Stromal cell of bone marrow (primary cell): ENCODE data around the gene WDR20.
"Not testable (repeated sequence)": the region's sequence is repeated elsewhere in the genome, so short reads cannot be mapped to it uniquely, and the experiment has no call there.

Source experiments
- DNase-seq: peaks from one replicate; pipeline ENCODE4 v3.0.0-alpha.2; 2012; ENCODE audit warnings: low read depth

Gene WDR20

GRCh38 chr14:102134021-102134420 lies 5.7 kb upstream of the WDR20 start:
- DNase-seq, result not testable (repeated sequence)

DNA sequence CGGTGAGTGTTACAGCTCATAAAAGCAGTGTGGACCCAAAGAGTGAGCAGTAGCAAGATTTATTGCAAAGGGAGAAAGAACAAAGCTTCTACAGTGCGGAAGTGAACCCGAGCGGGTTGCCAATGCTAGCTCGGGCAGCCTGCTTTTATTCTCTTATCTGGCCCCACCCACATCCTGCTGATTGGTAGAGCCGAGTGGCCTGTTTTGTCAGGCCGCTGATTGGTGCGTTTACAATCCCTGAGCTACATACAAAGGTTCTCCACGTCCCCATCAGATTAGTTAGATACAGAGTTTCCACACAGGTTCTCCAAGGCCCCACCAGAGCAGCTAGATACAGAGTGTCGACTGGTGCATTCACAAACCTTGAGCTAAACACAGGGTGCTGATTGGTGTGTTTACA lies 5.0 kb upstream of the WDR20 start:
- DNase-seq, result not testable (repeated sequence)

DNA sequence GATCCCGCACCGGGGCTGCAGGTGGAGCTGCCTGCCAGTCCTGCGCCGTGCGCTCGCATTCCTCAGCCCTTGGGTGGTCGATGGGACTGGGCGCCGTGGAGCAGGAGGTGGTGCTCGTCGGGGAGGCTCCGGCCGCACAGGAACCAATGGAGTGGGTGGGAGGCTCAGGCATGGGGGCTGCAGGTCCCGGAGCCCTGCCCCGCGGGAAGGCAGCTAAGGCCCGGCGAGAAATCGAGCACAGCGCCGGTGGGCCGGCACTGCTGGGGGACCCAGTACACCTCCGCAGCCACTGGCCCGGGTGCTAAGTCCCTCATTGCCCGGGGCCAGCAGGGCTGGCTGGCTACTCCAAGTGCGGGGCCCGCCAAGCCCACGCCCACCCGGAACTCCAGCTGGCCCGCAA lies 4.2 kb upstream of the WDR20 start:
- not testable (repeated sequence) for DNase-seq

DNA sequence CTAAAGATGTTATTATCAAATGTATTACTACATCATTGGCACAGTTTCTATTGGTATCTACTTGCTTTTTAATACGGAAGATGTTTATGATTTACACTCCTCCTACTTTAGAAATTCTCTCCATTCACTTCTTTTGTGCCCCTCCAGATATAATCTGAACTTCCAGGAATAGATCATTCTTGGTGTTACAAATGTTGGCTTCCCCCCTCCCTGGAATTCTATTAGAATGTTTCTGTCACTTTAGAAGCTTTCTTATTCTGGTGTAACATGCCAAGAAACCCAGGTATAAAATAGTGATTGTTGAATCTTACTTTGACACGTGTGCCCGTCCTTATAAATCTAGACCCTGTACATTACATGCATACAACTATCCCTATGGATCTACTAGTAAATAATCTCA lies 1.2 kb upstream of the WDR20 start:
- no peak for DNase-seq

GRCh38 chr14:102138961-102139285 lies 774 bp upstream of the WDR20 start:
- DNase-seq, result no peak

DNA sequence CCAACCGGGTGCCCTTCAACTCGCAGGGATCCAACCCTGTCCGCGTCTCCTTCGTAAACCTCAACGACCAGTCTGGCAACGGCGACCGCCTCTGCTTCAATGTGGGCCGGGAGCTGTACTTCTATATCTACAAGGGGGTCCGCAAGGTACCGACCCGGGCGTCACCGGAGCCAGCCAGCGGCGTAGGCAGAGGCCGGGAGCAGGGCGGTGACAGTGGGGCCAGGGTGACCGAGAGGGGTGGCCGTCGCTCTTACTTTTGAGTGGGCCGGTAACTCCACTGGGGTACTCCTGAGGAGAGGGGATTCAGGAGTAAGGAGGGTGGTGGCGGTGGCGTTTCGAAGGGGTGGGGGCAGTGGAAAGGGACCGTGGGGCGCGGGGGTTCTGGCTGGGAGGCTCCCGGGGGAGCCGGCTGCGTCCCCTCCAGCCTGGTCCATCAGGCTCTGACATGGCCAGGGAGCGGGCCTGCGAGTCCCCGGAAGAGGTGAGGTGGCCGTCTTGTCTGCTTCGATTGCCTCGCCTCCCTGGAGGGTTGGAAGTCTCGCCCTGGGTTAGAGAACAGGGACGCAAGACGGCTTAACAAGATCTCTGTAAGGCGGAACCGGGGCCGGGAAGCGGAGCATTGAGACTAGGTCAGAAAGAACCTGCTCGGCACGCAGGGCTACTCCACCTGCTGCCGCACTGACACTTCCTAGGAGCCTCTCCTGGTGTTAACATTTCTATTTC lies 491 bp downstream of the WDR20 start:
- DNase-seq, result no peak

DNA sequence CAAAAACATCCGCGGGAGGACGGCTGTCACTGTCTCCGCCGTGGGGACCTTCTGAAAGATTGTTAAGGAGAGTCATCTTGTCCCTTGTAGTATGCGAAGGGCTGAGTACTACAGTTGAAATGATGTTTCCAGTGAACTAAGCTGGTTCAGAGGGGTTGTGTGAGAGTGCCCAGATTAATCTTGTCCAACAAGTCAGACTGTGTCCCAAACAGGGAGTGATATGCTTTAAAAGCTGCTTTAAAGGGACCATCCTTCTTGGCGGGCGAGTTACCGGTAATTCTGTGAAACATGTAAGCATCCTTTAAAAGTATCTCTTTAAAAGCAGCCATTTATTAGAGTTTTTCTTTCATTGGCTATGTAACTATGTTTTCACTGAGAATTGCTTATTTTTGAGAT lies 1.1 kb downstream of the WDR20 start:
- no peak for DNase-seq

GRCh38 chr14:102141797-102142196 lies 2.1 kb downstream of the WDR20 start:
- DNase-seq, result no peak

GRCh38 chr14:102144914-102145313 lies 5.2 kb downstream of the WDR20 start:
- DNase-seq, result no peak

DNA sequence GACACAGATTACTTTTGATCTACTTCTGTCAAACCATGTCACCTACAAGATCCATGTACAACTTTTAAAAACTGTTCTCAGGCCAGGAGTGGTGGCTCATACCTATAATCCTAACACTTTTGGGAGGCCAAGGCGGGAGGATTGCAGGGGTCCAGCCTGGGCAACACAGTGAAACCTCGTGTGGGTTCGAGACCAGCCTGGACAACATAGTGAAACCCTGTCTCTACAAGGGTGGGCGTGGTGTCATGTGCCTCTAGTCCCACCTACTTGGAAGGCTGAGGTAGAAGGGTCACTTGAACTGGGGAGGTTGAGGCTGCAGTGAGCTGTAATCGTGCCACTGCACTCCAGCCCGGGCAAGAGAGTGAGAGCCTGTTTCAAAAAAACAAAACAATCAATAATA lies 5.7 kb downstream of the WDR20 start:
- no peak for DNase-seq

GRCh38 chr14:102146423-102146822 lies 6.7 kb downstream of the WDR20 start:
- DNase-seq, result no peak

GRCh38 chr14:102150083-102150482 lies 10.4 kb downstream of the WDR20 start:
- no peak for DNase-seq

DNA sequence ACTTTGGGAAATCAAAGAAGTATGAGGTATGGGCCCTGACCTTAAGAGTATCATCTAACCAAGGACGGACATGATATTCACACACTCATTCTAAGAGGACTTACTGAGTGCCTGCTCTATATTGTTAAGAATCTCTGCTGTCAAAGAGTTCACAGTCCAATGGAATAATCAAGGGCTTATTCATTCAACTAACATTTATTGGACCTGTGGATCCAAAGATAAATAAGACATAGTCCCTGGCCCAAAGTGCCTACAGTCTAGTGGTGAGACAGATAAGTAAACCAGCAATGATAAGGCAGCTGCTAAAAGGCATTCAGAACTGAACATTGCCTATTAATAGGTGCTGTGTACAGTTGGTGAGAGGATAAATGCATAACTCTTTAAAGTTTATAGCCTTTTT lies 11.0 kb downstream of the WDR20 start:
- no peak for DNase-seq

- DNase-seq, result not testable (repeated sequence)
Measured at GRCh38 chr14:102151411-102151810, 11.7 kb downstream of the WDR20 start.

GRCh38 chr14:102154121-102154520 lies 14.4 kb downstream of the WDR20 start:
- DNase-seq, result no peak

GRCh38 chr14:102154821-102155549 lies 15.3 kb downstream of the WDR20 start:
- peak; percentile 9 for DNase-seq

GRCh38 chr14:102157346-102157745 lies 17.6 kb downstream of the WDR20 start:
- DNase-seq, result no peak

- no peak for DNase-seq
Measured at GRCh38 chr14:102158797-102159196, 19.1 kb downstream of the WDR20 start.

DNA sequence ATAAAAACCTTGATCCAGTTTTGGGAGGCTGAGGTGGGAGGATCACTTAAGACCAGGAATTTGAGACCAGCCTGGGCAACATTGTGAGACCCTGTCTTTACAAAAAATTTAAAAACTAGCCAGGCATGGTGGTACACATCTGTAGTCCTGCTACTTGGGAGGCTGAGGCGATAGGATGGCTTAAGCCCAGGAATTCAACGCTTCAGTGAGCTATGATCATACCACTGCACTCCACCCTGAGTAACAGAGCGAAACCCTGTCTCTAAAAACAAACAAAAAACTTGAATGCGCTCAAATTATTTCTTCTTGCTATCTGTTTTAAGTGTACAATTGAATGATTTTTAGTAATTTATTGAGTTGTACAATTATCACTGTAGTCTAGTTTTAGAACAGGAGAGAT lies 20.1 kb downstream of the WDR20 start:
- DNase-seq, result no peak

DNA sequence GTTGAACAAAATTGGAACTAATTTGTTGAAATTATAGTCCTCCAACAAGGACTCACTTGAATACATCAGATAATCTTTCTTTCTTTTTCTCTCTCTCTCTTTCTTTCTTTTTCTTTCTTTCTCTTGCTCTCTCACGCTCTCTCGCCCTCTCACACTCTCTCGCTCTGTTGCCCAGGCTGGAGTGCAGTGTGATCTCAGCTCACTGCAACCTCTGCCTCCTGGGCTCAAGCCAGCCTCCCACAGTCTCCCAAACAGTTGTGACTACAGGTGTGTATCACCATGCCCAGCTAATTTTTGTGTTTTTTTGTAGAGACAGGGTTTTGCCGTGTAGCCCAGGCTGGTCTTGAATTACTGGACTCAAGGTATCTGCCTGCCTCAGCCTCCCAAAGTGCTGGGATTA lies 22.8 kb downstream of the WDR20 start:
- DNase-seq, result no peak

GRCh38 chr14:102164241-102164641 lies 24.5 kb downstream of the WDR20 start:
- DNase-seq, result no peak

DNA sequence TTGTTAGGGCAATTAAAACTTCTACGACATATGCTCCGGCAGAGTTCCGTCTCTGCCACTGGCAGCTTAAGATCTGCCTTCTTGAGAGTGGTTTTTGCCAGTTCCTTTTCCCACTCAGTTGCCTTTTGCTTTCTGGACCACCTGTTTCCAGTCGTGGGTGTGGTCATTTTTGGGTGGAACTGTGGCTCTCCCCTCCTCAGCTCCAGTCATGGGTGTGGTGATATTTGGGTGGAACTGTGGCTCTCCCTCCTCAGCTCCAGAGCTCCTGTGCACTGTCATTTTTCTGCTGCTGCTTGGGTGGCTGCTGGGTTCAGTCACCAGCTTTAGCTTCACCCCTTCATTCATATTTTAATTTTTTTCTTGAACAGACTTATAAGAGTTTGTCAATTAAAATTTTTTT lies 25.3 kb downstream of the WDR20 start:
- no peak for DNase-seq

GRCh38 chr14:102170061-102170460 lies 30.4 kb downstream of the WDR20 start:
- no peak for DNase-seq
